CD14-positive monocyte (primary cell): Measurements from ENCODE around the gene GLRX5. TPM values are rescaled to one million over a fixed set of nuclear protein-coding genes. Genes with fewer than 3 reads are reported as not detected.

Experiments
- DNase-seq, 3 donors: peaks; one replicate each; pipeline ENCODE4 v3.0.0-alpha.2; 2011 to 2022
- H2AFZ ChIP-seq: 2 replicates; pipeline ENCODE4 v1.6.0; 2012; ENCODE audit warnings: mild to moderate bottlenecking, low read depth, low read length, inconsistent platforms; ENCODE audit not compliant: insufficient read depth, poor library complexity, severe bottlenecking
- H3K27ac ChIP-seq, 2 donors: 1 replicate in 1 of 2; 2 replicates in 1 of 2; pipeline ENCODE4 v1.5.1; 2012 to 2013; ENCODE audit warnings: low read length in 2 of 2, control low read depth in 1 of 2, inconsistent platforms in 1 of 2, low read depth in 1 of 2, mild to moderate bottlenecking in 1 of 2
- H3K27me3 ChIP-seq, 2 donors: one replicate each; pipeline versions ENCODE4 v1.6.0 to v1.6.1; 2011 to 2013; ENCODE audit warnings: low read length in 2 of 2; ENCODE audit not compliant: control insufficient read depth in 2 of 2, insufficient read depth in 2 of 2
- H3K36me3 ChIP-seq, 2 donors: replicated peaks in 1 of 2; 1 replicate in 1 of 2; 2 replicates in 1 of 2; pipeline versions ENCODE4 v1.5.1 to v1.6.1; 2012 to 2013; ENCODE audit warnings: low read length in 2 of 2, control low read depth in 1 of 2, inconsistent platforms in 1 of 2, mild to moderate bottlenecking in 1 of 2; ENCODE audit not compliant: insufficient read depth in 2 of 2, control insufficient read depth in 1 of 2
- H3K4me1 ChIP-seq, 2 donors: 1 replicate in 1 of 2; 2 replicates in 1 of 2; pipeline versions ENCODE4 v1.5.1 to v1.6.1; 2012 to 2013; ENCODE audit warnings: low read length in 2 of 2, control low read depth in 1 of 2, inconsistent platforms in 1 of 2, mild to moderate bottlenecking in 1 of 2, moderate library complexity in 1 of 2; ENCODE audit not compliant: insufficient read depth in 2 of 2, control insufficient read depth in 1 of 2
- H3K4me2 ChIP-seq: replicated peaks from 2 replicates; pipeline ENCODE3; 2012; ENCODE audit warnings: low read length, moderate library complexity, mild to moderate bottlenecking; ENCODE audit not compliant: poor library complexity, severe bottlenecking; ENCODE audit errors: extremely low read depth
- H3K4me3 ChIP-seq, 3 experiments: fragments of 200-600 bp in 1 of 3; sonication (generic) in 1 of 3; replicated peaks in 1 of 3; 1 replicate in 2 of 3; 2 replicates in 1 of 3; pipeline ENCODE4 v1.5.1; 2011 to 2013; ENCODE audit warnings: low read length in 3 of 3, mild to moderate bottlenecking in 3 of 3, control low read depth in 2 of 3, low read depth in 2 of 3, inconsistent platforms in 1 of 3, moderate library complexity in 1 of 3
- H3K79me2 ChIP-seq: 2 replicates; pipeline ENCODE4 v1.6.0; 2012; ENCODE audit warnings: mild to moderate bottlenecking, control low read depth, inconsistent platforms, low read length, moderate library complexity; ENCODE audit not compliant: insufficient read depth
- H3K9ac ChIP-seq: 2 replicates; pipeline ENCODE4 v1.6.0; 2017; ENCODE audit warnings: low read length, mild to moderate bottlenecking; ENCODE audit not compliant: insufficient read depth, poor library complexity, severe bottlenecking
- H3K9me3 ChIP-seq, 2 donors: replicated peaks in 1 of 2; 1 replicate in 1 of 2; 2 replicates in 1 of 2; pipeline versions ENCODE4 v1.5.1 to v1.6.1; 2012 to 2013; ENCODE audit warnings: low read length in 2 of 2, control low read depth in 1 of 2; ENCODE audit not compliant: control insufficient read depth in 1 of 2, insufficient read depth in 1 of 2
- H4K20me1 ChIP-seq: 2 replicates; pipeline ENCODE4 v1.6.0; 2012; ENCODE audit warnings: mild to moderate bottlenecking, low read length, control low read depth, moderate library complexity; ENCODE audit not compliant: insufficient read depth
- H3K27ac Mint-ChIP-seq, 7 donors: one replicate each; pipeline ENCODE4 v1.8.0; 2020; ENCODE audit warnings: mild to moderate bottlenecking in 7 of 7, mixed read lengths in 7 of 7, moderate library complexity in 6 of 7, inconsistent platforms in 2 of 7
- H3K27me3 Mint-ChIP-seq, 3 donors: one replicate each; pipeline ENCODE4 v1.8.0; 2021 to 2022; ENCODE audit warnings: low read depth in 3 of 3, mild to moderate bottlenecking in 3 of 3, mixed read lengths in 3 of 3, moderate library complexity in 3 of 3, inconsistent platforms in 1 of 3
- H3K36me3 Mint-ChIP-seq, 2 donors: one replicate each; pipeline ENCODE4 v1.8.0; 2020; ENCODE audit warnings: mixed read lengths in 2 of 2, inconsistent platforms in 1 of 2, mild to moderate bottlenecking in 1 of 2
- H3K4me1 Mint-ChIP-seq: one replicate; pipeline ENCODE4 v1.8.0; 2020; ENCODE audit warnings: mild to moderate bottlenecking, mixed read lengths
- H3K4me3 Mint-ChIP-seq, 2 donors: one replicate each; pipeline ENCODE4 v1.8.0; 2020; ENCODE audit warnings: mild to moderate bottlenecking in 2 of 2, mixed read lengths in 2 of 2, moderate library complexity in 1 of 2
- H3K9me3 Mint-ChIP-seq, 7 donors: one replicate each; pipeline ENCODE4 v1.8.0; 2020 to 2022; ENCODE audit warnings: mixed read lengths in 7 of 7, mild to moderate bottlenecking in 6 of 7, moderate library complexity in 6 of 7, inconsistent platforms in 2 of 7
- CTCF ChIP-seq: fragments of 200-600 bp; IDR thresholded peaks from one replicate; pipeline ENCODE4 v1.8.0; 2022; ENCODE audit warnings: antibody characterized with exemption, mild to moderate bottlenecking
- WGBS: methylation state at CpG from one replicate; pipeline ENCODE4 v1.1.5; 2013; ENCODE audit warnings: missing lambda C conversion rate; ENCODE audit not compliant: insufficient coverage; 5-methylcytosine and 5-hydroxymethylcytosine counted together
- intact Hi-C, 2 donors: fragments of 100-400 bp; cut with micrococcal nuclease; formaldehyde crosslinking; loops; one replicate each; pipeline versions ENCODE4 v1.15.0 to v1.15.1; 2023
- polyA plus RNA-seq, 3 donors: library from polyadenylated mRNA; depleted of rRNA in 1 of 3; unstranded in 2 of 3; stranded (reverse) in 1 of 3; fragments of 300-500 nt in 2 of 3; fragments of >200 nt in 1 of 3; fragmentation: Illumina TruSeq in 2 of 3; gene quantifications; 1 replicate in 2 of 3; 2 replicates in 1 of 3; pipeline ENCODE4 v1.2.3, GENCODE V29; 2012 to 2021

GLRX5 gene
- polyA plus RNA-seq, 3 donors: 10.9 to 43.1 (median 31.1) TPM

DNA sequence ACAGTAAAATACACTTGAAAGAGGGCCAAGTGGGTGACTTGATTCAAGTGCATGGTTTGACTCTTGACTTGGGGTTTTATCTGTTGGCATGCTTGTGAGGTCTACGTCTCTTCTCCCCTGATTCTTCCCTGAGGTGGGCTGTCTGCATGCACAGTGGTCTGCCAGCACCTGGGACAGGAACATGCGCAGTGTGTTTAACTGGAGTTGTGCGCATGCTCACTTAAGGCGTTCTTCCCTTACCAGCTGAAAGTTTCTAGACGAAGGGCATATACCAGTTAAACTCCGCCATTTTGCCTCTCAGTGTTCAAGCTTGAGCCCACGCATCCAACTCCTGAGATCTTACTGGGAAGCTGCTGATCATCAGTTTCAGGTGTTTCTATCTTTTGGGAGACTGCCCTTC lies 38.5 kb downstream of the GLRX5 start:
- Histone ChIP-seq H2AFZ (no peak overlapping the region), H3K36me3 (no peaks in the 10 kb centered on the region), H3K79me2 (no peaks in the 10 kb centered on the region), H3K4me3 (no peak overlapping the region), H3K27me3 (peaks cover 0 to 3% of the 10 kb centered on the region in 2 donors), H3K9me3 (no peaks in the 10 kb centered on the region), H4K20me1 (no peaks in the 10 kb centered on the region), H3K27ac (no peak overlapping the region), H3K4me1 (no peaks in the 10 kb centered on the region), H3K4me2 (no peak overlapping the region), H3K9ac (no peak overlapping the region)
- intact Hi-C loops: no loop called here
- H3K36me3 Mint-ChIP-seq: no peaks in the 10 kb centered on the region
- no peak for DNase-seq
- H3K9me3 Mint-ChIP-seq: peaks cover 0 to 1% (median 0%) of the 10 kb centered on the region in 7 donors
- H3K4me3 Mint-ChIP-seq: no peak overlapping the region
- no peak for TF ChIP-seq CTCF
- 97% methylated on average over 7 of the region's 7 CpGs for WGBS
- H3K27me3 Mint-ChIP-seq: peaks cover 7 to 12% (median 10%) of the 10 kb centered on the region in 3 donors
- H3K27ac Mint-ChIP-seq: no peak overlapping the region
- no peaks in the 10 kb centered on the region for H3K4me1 Mint-ChIP-seq

GRCh38 chr14:95575840-95576473 lies 41.1 kb downstream of the GLRX5 start:
- H3K9me3 ChIP-seq: no peaks in the 10 kb centered on the region

More at GRCh38 chr14:95575840-95576473, 41.1 kb downstream of the GLRX5 start:
- H3K36me3 ChIP-seq: no peaks in the 10 kb centered on the region
- intact Hi-C loops: no loop called here
- H3K79me2 ChIP-seq: no peaks in the 10 kb centered on the region
- no peak overlapping the region for H2AFZ ChIP-seq
- peaks cover 0 to 3% of the 10 kb centered on the region in 2 donors for H3K27me3 ChIP-seq
- H3K27ac Mint-ChIP-seq: no peak overlapping the region
- no peak overlapping the region for H3K4me3 ChIP-seq
- H3K4me2 ChIP-seq: no peak overlapping the region
- no CpG with 5 or more reads among the region's 3 CpGs for WGBS
- H3K4me3 Mint-ChIP-seq: no peak overlapping the region
- H3K27ac ChIP-seq: no peak overlapping the region
- no peak overlapping the region for H3K9ac ChIP-seq
- no peak for TF ChIP-seq CTCF
- DNase-seq: no peak
- no peaks in the 10 kb centered on the region for H3K36me3 Mint-ChIP-seq
- no peaks in the 10 kb centered on the region for H3K4me1 ChIP-seq
- no peaks in the 10 kb centered on the region for H3K4me1 Mint-ChIP-seq
- H3K9me3 Mint-ChIP-seq: peaks cover 0 to 1% (median 0%) of the 10 kb centered on the region in 7 donors
- no peaks in the 10 kb centered on the region for H4K20me1 ChIP-seq
- H3K27me3 Mint-ChIP-seq: peaks cover 3 to 10% (median 6%) of the 10 kb centered on the region in 3 donors
